Cerebellar nuclear complex (tissue), 1 donor: ENCODE measurements around the gene DNAI4.
"Not testable (repeated sequence)": the region's sequence is repeated elsewhere in the genome, so short reads cannot be mapped to it uniquely, and the experiment has no call there.

Experiments
- DNase-seq, 2 experiments: peaks; one replicate each; lab custom pipeline; 2025; lab: John Stamatoyannopoulos, UW

The DNAI4 gene

GRCh38 chr1:66831529-66832239, 93.0 kb downstream of the DNAI4 start:
- no peak for DNase-seq

- no peak for DNase-seq
Measured at GRCh38 chr1:66824771-66825170, 99.9 kb downstream of the DNAI4 start.

- no peak for DNase-seq
Measured at GRCh38 chr1:66809736-66810326, 114.8 kb downstream of the DNAI4 start.

GRCh38 chr1:66809245-66809644, 115.4 kb downstream of the DNAI4 start:
- no peak for DNase-seq

GRCh38 chr1:66795839-66796238, 128.8 kb downstream of the DNAI4 start:
- not testable (repeated sequence) for DNase-seq

GRCh38 chr1:66791621-66792610, 132.7 kb downstream of the DNAI4 start:
- DNase-seq: no peak

- DNase-seq: no peak
Measured at GRCh38 chr1:66788231-66788939, 136.3 kb downstream of the DNAI4 start.

- no peak for DNase-seq
Measured at GRCh38 chr1:66787641-66788040, 137.0 kb downstream of the DNAI4 start.

- not testable (repeated sequence) for DNase-seq
Measured at GRCh38 chr1:66785800-66786199, 138.9 kb downstream of the DNAI4 start.

- no peak for DNase-seq
Measured at GRCh38 chr1:66779475-66780078, 145.1 kb downstream of the DNAI4 start.

- no peak for DNase-seq
Measured at GRCh38 chr1:66778969-66779368, 145.7 kb downstream of the DNAI4 start.

- no peak for DNase-seq
Measured at GRCh38 chr1:66778266-66778665, 146.4 kb downstream of the DNAI4 start.

GRCh38 chr1:66777831-66778230, 146.8 kb downstream of the DNAI4 start:
- no peak for DNase-seq

- DNase-seq: no peak
Measured at GRCh38 chr1:66775646-66776045, 149.0 kb downstream of the DNAI4 start.

- DNase-seq: no peak
Measured at GRCh38 chr1:66774438-66774837, 150.2 kb downstream of the DNAI4 start.

- no peak for DNase-seq
Measured at GRCh38 chr1:66773227-66773626, 151.4 kb downstream of the DNAI4 start.

GRCh38 chr1:66770694-66771093, 154.0 kb downstream of the DNAI4 start:
- DNase-seq: no peak

- DNase-seq: no peak
Measured at GRCh38 chr1:66770240-66770639, 154.4 kb downstream of the DNAI4 start.

GRCh38 chr1:66769512-66770229, 155.0 kb downstream of the DNAI4 start:
- no peak for DNase-seq

GRCh38 chr1:66768965-66769364, 155.7 kb downstream of the DNAI4 start:
- DNase-seq: no peak

- DNase-seq: no peak
Measured at GRCh38 chr1:66767626-66768025, 157.0 kb downstream of the DNAI4 start.
